ENCODE results near the gene MACROH2A2.
"Not testable (repeated sequence)": the region's sequence is repeated elsewhere in the genome, so short reads cannot be mapped to it uniquely, and the experiment has no call there.

MACROH2A2 gene

DNA sequence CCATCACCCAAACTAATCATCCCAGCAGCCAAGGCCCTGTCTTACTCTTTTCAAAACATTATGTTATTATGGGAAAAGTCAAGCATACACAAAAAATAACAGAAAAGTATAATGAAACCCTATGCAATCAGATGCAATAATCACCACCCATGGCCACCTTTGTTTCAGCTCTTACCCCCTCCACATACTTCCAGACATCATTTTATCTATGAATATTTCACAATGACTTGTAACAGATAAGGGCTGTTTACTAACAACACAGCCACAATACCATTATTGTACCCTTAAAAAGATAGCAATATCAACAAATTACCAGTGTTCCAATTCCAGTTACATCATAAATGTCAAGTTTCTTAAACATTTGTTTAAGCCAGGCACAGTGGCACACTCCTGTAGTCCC is 44.8 kb downstream of the MACROH2A2 start:
- H3K36me3 ChIP-seq (ENCODE audit: insufficient read depth, low read length): peaks cover 3% of the 10 kb centered on the region; the same call in 1 of the 2 replicates
- no peak overlapping the region for H3K27ac ChIP-seq (ENCODE audit: low read depth, low read length)
- H3K4me3 ChIP-seq (ENCODE audit: low read depth, low read length): no peak overlapping the region
- H2AFZ ChIP-seq (ENCODE audit: low read length, unreplicated experiment): no peak overlapping the region
- no peaks in the 10 kb centered on the region for H3K27me3 ChIP-seq (ENCODE audit: insufficient read depth, low read length)
- H3K4me1 ChIP-seq (ENCODE audit: control insufficient read depth, insufficient read depth, low read length, unreplicated experiment): no peaks in the 10 kb centered on the region
- no peaks in the 10 kb centered on the region for H3K79me2 ChIP-seq (ENCODE audit: control insufficient read depth, insufficient read depth, low read length, unreplicated experiment)

DNA sequence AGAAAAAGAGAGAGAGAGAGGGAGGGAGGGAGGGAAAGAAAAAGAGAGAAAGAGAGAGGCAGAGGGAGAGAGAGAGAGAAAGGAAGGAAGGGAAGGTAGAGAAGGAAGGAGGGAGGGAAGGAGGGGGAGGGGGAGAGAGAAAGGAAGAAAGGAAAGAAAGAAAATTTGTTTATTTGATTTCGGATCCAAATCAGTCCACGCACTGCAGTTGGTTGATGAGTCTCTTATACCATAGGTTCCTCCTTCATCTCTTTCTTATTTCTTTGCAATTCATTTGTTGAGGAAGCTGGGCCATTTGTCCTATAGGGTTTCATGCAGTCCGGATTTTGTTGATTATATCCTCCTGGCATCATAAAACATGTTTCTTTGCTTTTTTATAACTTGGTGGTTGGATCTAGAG is 45.6 kb downstream of the MACROH2A2 start:
- peaks cover 3% of the 10 kb centered on the region; the same call in 1 of the 2 replicates for H3K36me3 ChIP-seq (ENCODE audit: insufficient read depth, low read length)

DNA sequence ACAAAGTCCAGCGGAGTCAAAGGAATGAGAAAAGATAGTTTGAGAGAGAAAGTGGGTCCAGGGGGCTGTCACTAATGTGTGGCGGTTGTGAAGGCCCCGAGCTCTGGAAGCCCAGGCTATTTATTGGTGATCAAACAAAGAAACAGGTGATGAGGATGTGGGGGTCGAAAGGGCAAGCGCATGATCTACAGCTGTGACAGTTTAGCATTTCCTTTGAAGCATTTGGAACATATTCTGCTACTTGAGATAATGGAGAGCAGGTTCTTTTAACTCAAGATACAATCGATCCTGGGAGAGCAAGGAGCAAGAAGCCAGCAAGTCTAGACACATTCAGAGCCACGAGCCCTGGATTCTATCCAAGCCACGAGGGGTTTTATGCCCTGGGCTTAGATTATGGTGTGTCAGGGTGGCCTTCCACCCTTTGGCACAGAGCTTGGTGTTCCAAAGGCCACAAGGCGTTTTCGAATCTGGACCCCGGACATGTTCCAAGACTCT is 48.5 kb downstream of the MACROH2A2 start:
- not testable (repeated sequence) for H3K4me1 ChIP-seq (ENCODE audit: control insufficient read depth, insufficient read depth, low read length, unreplicated experiment); H3K36me3 ChIP-seq (ENCODE audit: insufficient read depth, low read length); H3K27ac ChIP-seq (ENCODE audit: low read depth, low read length); H3K4me3 ChIP-seq (ENCODE audit: low read depth, low read length); H2AFZ ChIP-seq (ENCODE audit: low read length, unreplicated experiment); H3K27me3 ChIP-seq (ENCODE audit: insufficient read depth, low read length); H3K79me2 ChIP-seq (ENCODE audit: control insufficient read depth, insufficient read depth, low read length, unreplicated experiment)

More for the DNA sequence above, 45.6 kb downstream of the MACROH2A2 start:
- H3K27me3 ChIP-seq (ENCODE audit: insufficient read depth, low read length): no peaks in the 10 kb centered on the region
- H3K79me2 ChIP-seq (ENCODE audit: control insufficient read depth, insufficient read depth, low read length, unreplicated experiment): no peaks in the 10 kb centered on the region
- H3K4me3 ChIP-seq (ENCODE audit: low read depth, low read length): no peak overlapping the region
- H3K4me1 ChIP-seq (ENCODE audit: control insufficient read depth, insufficient read depth, low read length, unreplicated experiment): no peaks in the 10 kb centered on the region
- no peak overlapping the region for H3K27ac ChIP-seq (ENCODE audit: low read depth, low read length)
- no peak overlapping the region for H2AFZ ChIP-seq (ENCODE audit: low read length, unreplicated experiment)

DNA sequence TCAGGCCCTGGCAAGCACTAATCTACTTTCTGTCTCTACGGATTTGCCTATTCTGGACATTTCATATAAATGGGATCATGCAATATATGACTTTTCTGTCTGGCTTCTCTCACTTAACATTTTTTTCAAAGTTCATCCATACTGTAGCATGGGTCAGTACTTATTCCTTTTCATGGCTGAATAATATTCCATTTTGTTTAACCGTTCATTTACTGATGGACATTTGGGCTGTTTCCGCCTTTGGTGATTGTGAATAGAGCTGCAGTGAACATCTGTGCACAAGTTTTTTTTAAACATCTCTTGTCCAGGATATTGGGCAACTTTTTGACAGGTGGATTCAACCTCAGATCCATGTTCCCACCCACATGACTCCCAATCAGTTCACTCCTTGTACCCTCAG is 49.0 kb downstream of the MACROH2A2 start:
- no peak overlapping the region for H3K4me3 ChIP-seq (ENCODE audit: low read depth, low read length)
- no peaks in the 10 kb centered on the region for H3K27me3 ChIP-seq (ENCODE audit: insufficient read depth, low read length)
- H2AFZ ChIP-seq (ENCODE audit: low read length, unreplicated experiment): no peak overlapping the region
- no peaks in the 10 kb centered on the region for H3K4me1 ChIP-seq (ENCODE audit: control insufficient read depth, insufficient read depth, low read length, unreplicated experiment)
- no peak overlapping the region for H3K27ac ChIP-seq (ENCODE audit: low read depth, low read length)
- H3K79me2 ChIP-seq (ENCODE audit: control insufficient read depth, insufficient read depth, low read length, unreplicated experiment): no peaks in the 10 kb centered on the region
- peaks cover 3% of the 10 kb centered on the region; the same call in 1 of the 2 replicates for H3K36me3 ChIP-seq (ENCODE audit: insufficient read depth, low read length)

DNA sequence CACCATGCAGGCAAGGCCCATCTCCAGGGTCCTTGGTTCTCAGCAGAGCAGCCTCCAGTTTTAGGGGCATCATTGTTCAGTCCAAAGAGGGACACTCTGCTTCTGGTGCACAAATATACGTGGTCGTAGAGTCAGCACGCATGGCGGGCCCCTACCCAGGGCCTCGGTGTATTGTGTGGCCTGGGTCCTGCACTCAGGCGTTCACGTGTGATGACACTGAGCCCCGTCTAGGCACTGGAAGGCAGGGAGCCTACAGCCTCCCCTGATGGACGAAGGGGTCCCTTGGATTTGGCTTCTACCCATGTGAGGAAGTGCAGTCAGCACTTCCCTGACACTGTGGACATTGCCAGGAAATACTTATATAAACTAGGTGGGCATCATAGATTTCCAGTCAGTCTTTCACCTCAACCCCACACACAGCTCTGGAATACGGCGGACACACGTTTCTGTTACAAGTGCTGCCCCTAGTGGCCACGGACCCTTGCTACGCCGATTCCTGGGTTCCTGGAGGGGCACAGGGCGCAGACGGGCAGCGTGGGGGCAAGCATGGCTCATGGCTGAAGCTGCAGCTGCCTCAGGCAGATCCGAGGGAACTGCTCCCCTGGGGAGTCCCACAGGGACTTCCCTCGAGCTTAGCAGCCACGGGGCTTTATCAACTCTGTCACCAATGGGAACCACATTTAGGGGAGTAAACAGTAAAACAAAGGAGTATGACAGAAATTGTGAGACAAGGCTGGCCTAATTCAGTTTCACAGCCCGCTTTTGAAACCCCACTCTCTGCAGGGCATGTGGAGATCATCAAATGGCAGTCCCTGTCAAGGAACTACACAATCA is 54.5 kb downstream of the MACROH2A2 start:
- no peak overlapping the region for H2AFZ ChIP-seq (ENCODE audit: low read length, unreplicated experiment)

DNA sequence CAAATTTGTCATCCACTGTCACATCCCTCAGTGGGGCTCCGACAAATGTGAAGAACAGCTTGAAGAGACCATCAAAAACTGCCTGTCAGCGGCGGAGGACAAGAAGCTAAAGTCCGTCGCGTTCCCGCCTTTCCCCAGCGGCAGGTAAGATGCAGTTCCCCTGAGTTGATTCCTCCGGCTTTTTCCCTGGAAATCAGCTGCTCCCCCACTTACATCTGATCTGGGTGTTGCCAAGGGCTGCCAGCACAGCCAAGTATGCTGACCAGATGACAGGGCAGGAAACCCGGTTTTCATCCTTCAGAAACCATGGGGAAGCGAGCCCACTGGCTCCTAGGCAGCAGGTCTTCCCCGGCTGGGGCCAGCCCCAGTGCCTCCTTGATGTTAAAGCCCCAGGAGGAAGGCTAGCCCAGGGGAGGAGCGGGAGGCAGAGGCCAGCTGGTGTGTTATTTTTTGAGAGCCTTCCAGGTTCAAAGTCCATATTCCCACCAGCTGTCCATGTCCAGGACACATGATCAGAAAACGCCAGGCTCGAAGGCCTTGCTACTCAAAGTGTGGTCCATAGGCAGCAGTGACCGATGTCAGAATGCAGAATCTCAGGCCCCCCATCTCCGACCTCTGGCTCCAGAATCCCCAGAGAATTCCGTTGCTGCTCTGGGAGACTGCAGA is 56.6 kb downstream of the MACROH2A2 start:
- no peaks in the 10 kb centered on the region for H3K4me1 ChIP-seq (ENCODE audit: control insufficient read depth, insufficient read depth, low read length, unreplicated experiment)
- no peak overlapping the region for H2AFZ ChIP-seq (ENCODE audit: low read length, unreplicated experiment)
- no peak overlapping the region for H3K27ac ChIP-seq (ENCODE audit: low read depth, low read length)
- no peaks in the 10 kb centered on the region for H3K27me3 ChIP-seq (ENCODE audit: insufficient read depth, low read length)
- H3K36me3 ChIP-seq (ENCODE audit: insufficient read depth, low read length): no peaks in the 10 kb centered on the region
- H3K79me2 ChIP-seq (ENCODE audit: control insufficient read depth, insufficient read depth, low read length, unreplicated experiment): no peaks in the 10 kb centered on the region
- H3K4me3 ChIP-seq (ENCODE audit: low read depth, low read length): no peak overlapping the region

More for the DNA sequence above, 54.5 kb downstream of the MACROH2A2 start:
- Histone ChIP-seq H3K4me3 (ENCODE audit: low read depth, low read length) (no peak overlapping the region), H3K27me3 (ENCODE audit: insufficient read depth, low read length) (no peaks in the 10 kb centered on the region), H3K36me3 (ENCODE audit: insufficient read depth, low read length) (no peaks in the 10 kb centered on the region), H3K79me2 (ENCODE audit: control insufficient read depth, insufficient read depth, low read length, unreplicated experiment) (no peaks in the 10 kb centered on the region), H3K27ac (ENCODE audit: low read depth, low read length) (no peak overlapping the region), H3K4me1 (ENCODE audit: control insufficient read depth, insufficient read depth, low read length, unreplicated experiment) (no peaks in the 10 kb centered on the region)

DNA sequence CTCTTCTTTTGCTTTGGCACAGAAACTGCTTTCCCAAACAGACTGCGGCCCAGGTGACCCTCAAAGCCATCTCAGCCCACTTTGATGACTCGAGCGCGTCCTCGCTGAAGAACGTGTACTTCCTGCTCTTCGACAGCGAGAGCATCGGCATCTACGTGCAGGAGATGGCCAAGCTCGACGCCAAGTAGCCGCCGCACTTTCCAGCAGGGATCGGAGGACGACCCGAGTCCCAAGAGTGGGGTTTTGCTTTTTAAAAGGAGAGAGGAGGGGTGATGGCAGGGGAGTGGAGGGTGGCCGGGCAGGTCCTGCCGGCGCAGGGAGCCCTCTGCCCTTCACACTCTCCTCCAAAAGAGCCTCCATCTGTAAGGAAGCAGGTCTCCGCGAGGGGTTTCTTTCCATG is 58.9 kb downstream of the MACROH2A2 start:
- Histone ChIP-seq H2AFZ (ENCODE audit: low read length, unreplicated experiment) (no peak overlapping the region), H3K79me2 (ENCODE audit: control insufficient read depth, insufficient read depth, low read length, unreplicated experiment) (no peaks in the 10 kb centered on the region), H3K4me3 (ENCODE audit: low read depth, low read length) (no peak overlapping the region), H3K27me3 (ENCODE audit: insufficient read depth, low read length) (no peaks in the 10 kb centered on the region), H3K27ac (ENCODE audit: low read depth, low read length) (no peak overlapping the region), H3K36me3 (ENCODE audit: insufficient read depth, low read length) (no peaks in the 10 kb centered on the region), H3K4me1 (ENCODE audit: control insufficient read depth, insufficient read depth, low read length, unreplicated experiment) (no peaks in the 10 kb centered on the region)

DNA sequence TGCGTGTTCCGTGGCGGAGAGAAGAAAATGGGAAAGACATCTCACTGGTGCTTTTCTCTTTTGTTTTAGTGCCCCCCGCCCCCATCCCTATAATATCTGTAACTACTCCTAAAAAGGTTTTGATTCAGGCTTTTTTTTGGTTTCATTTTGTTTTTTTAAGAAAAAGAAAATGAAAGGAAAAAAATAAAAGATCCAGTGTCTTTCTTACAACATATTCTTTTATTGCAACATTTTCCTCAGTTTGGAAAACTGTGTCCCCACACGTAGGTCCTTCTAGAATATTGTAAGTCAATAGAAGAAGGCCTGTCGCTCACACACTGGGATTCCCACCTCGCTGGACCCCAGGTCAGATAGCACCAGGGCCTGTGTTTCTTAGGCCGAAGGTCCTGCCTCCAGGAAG is 59.4 kb downstream of the MACROH2A2 start:
- no peak overlapping the region for H3K27ac ChIP-seq (ENCODE audit: low read depth, low read length)
- no peaks in the 10 kb centered on the region for H3K36me3 ChIP-seq (ENCODE audit: insufficient read depth, low read length)

DNA sequence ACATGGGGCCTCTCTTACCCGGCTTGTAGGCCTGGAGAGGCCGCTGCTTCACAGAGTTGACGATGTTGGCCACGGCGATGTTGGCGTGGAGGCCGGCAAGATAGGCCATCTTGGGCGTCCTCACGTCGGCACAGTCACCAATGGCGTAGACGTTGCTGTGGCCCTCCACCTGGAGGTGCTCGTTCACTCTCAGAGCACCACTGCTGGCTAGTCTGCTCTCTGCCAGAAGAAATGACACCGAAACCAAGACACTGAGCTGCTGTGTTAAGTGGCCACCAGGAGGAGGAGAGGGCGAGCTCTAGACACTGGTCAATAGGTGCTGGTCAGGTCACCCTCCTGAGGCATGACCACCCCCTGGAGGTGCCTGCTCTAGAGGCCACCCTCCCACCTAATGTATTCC is 62.3 kb downstream of the MACROH2A2 start:
- no peak overlapping the region for H2AFZ ChIP-seq (ENCODE audit: low read length, unreplicated experiment)
- H3K36me3 ChIP-seq (ENCODE audit: insufficient read depth, low read length): no peaks in the 10 kb centered on the region
- no peak overlapping the region for H3K4me3 ChIP-seq (ENCODE audit: low read depth, low read length)
- H3K79me2 ChIP-seq (ENCODE audit: control insufficient read depth, insufficient read depth, low read length, unreplicated experiment): no peaks in the 10 kb centered on the region
- H3K27me3 ChIP-seq (ENCODE audit: insufficient read depth, low read length): no peaks in the 10 kb centered on the region
- no peaks in the 10 kb centered on the region for H3K4me1 ChIP-seq (ENCODE audit: control insufficient read depth, insufficient read depth, low read length, unreplicated experiment)
- H3K27ac ChIP-seq (ENCODE audit: low read depth, low read length): no peak overlapping the region

More for the DNA sequence above, 59.4 kb downstream of the MACROH2A2 start:
- H3K79me2 ChIP-seq (ENCODE audit: control insufficient read depth, insufficient read depth, low read length, unreplicated experiment): no peaks in the 10 kb centered on the region
- no peak overlapping the region for H3K4me3 ChIP-seq (ENCODE audit: low read depth, low read length)
- no peaks in the 10 kb centered on the region for H3K27me3 ChIP-seq (ENCODE audit: insufficient read depth, low read length)
- H3K4me1 ChIP-seq (ENCODE audit: control insufficient read depth, insufficient read depth, low read length, unreplicated experiment): no peaks in the 10 kb centered on the region
- no peak overlapping the region for H2AFZ ChIP-seq (ENCODE audit: low read length, unreplicated experiment)

DNA sequence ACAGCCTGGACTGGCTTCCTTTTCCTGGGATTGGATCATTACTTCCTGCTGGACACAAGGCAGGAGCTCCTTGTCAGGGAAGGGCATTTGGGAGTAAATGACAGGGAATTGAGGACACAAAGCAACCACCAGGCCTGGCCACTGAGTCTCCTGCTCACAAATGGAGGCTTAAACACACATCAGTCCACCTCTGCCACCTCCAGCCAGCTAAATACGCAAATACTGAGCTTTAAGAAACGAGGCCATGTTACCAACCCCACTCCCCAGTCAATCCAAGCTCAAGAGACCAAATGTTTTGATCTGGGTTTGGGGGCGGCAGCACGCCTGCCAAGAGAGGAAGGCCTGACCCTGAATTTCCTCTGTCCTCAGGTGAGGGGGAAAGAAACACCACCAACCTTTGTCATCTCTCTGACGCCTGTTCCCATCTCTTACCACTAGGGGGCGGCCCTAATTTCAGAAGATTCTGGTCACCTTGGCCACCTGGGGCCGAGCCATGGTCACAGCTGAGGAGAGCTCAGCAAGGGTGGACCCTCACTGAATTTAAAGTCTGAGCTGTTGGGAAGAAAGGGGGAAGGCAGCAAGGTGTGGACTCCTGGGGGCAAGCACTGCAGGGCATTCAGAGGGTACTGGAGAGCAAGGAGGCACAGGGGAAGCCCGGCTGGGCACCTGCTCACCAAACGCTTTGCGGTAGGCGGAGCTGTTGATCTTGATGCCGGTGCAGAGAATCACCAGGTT is 63.5 kb downstream of the MACROH2A2 start:
- H3K27ac ChIP-seq (ENCODE audit: low read depth, low read length): no peak overlapping the region
- no peaks in the 10 kb centered on the region for H3K27me3 ChIP-seq (ENCODE audit: insufficient read depth, low read length)
- no peak overlapping the region for H3K4me3 ChIP-seq (ENCODE audit: low read depth, low read length)
- no peak overlapping the region for H2AFZ ChIP-seq (ENCODE audit: low read length, unreplicated experiment)
- no peaks in the 10 kb centered on the region for H3K4me1 ChIP-seq (ENCODE audit: control insufficient read depth, insufficient read depth, low read length, unreplicated experiment)
- H3K79me2 ChIP-seq (ENCODE audit: control insufficient read depth, insufficient read depth, low read length, unreplicated experiment): no peaks in the 10 kb centered on the region
- peaks cover 8% of the 10 kb centered on the region; the same call in 1 of the 2 replicates for H3K36me3 ChIP-seq (ENCODE audit: insufficient read depth, low read length)
